H9 (cell line): Measurements from ENCODE around the gene OR2S2. TPM values are rescaled to one million over a fixed set of nuclear protein-coding genes. Genes with fewer than 3 reads are reported as not detected.

Experiments used
- DNase-seq: peaks from one replicate; pipeline ENCODE4 v3.0.0-alpha.2; 2017
- H2AFZ ChIP-seq: one replicate; pipeline ENCODE4 v1.6.1; 2013; ENCODE audit warnings: mild to moderate bottlenecking, low read length, control low read depth, moderate library complexity
- H2AK5ac ChIP-seq: 2 replicates; pipeline ENCODE4 v1.6.1; 2013; ENCODE audit warnings: low read length, control low read depth, mixed read lengths; ENCODE audit not compliant: insufficient read length
- H2BK120ac ChIP-seq: one replicate; pipeline ENCODE4 v1.6.1; 2013; ENCODE audit warnings: low read depth, mild to moderate bottlenecking, low read length, control low read depth, inconsistent platforms; ENCODE audit not compliant: poor library complexity, severe bottlenecking
- H2BK12ac ChIP-seq: 2 replicates; pipeline ENCODE4 v1.6.1; 2013; ENCODE audit warnings: low read length, control low read depth, mixed read lengths, low read depth; ENCODE audit not compliant: insufficient read length
- H2BK15ac ChIP-seq: 2 replicates; pipeline ENCODE4 v1.6.1; 2013; ENCODE audit warnings: low read depth, low read length, control low read depth
- H2BK20ac ChIP-seq: one replicate; pipeline ENCODE4 v1.6.1; 2013; ENCODE audit warnings: low read depth, mild to moderate bottlenecking, low read length, control low read depth, inconsistent platforms; ENCODE audit not compliant: poor library complexity, severe bottlenecking
- H2BK5ac ChIP-seq: 2 replicates; pipeline ENCODE4 v1.6.1; 2013; ENCODE audit warnings: low read length, control low read depth, mixed read lengths; ENCODE audit not compliant: insufficient read length
- H3K14ac ChIP-seq: 2 replicates; pipeline ENCODE4 v1.6.1; 2013; ENCODE audit warnings: low read length, control low read depth; ENCODE audit not compliant: insufficient read depth
- H3K18ac ChIP-seq: 2 replicates; pipeline ENCODE4 v1.6.1; 2013; ENCODE audit warnings: low read depth, mild to moderate bottlenecking, mixed read lengths, low read length, control low read depth; ENCODE audit not compliant: insufficient read length
- H3K23ac ChIP-seq: 2 replicates; pipeline ENCODE4 v1.6.1; 2013; ENCODE audit warnings: low read length, control low read depth, mixed read lengths, low read depth; ENCODE audit not compliant: insufficient read length
- H3K23me2 ChIP-seq: 2 replicates; pipeline ENCODE4 v1.6.1; 2013; ENCODE audit warnings: low read depth, mild to moderate bottlenecking, mixed read lengths, low read length, control low read depth; ENCODE audit not compliant: insufficient read length, poor library complexity, severe bottlenecking
- H3K27ac ChIP-seq: 2 replicates; pipeline ENCODE4 v1.5.1; 2013; ENCODE audit warnings: low read length, control low read depth, mixed read lengths, low read depth; ENCODE audit not compliant: insufficient read length
- H3K27me3 ChIP-seq: 2 replicates; pipeline ENCODE4 v1.6.1; 2013; ENCODE audit warnings: low read length, control low read depth, inconsistent platforms; ENCODE audit not compliant: insufficient read depth
- H3K4ac ChIP-seq: 2 replicates; pipeline ENCODE4 v1.6.1; 2013; ENCODE audit warnings: low read depth, mild to moderate bottlenecking, control low read depth, inconsistent platforms, low read length, moderate library complexity
- H3K4me1 ChIP-seq: 2 replicates; pipeline ENCODE4 v1.6.1; 2013; ENCODE audit warnings: low read length, control low read depth, inconsistent platforms; ENCODE audit not compliant: insufficient read depth
- H3K4me2 ChIP-seq: 2 replicates; pipeline ENCODE4 v1.6.1; 2013; ENCODE audit warnings: low read length, control low read depth, mixed read lengths; ENCODE audit not compliant: insufficient read length, insufficient read depth
- H3K56ac ChIP-seq: 2 replicates; pipeline ENCODE4 v1.6.1; 2013; ENCODE audit warnings: low read depth, mild to moderate bottlenecking, mixed read lengths, low read length, control low read depth; ENCODE audit not compliant: insufficient read length
- H3K79me1 ChIP-seq: 2 replicates; pipeline ENCODE4 v1.6.1; 2013; ENCODE audit warnings: low read depth, mild to moderate bottlenecking, moderate library complexity, low read length, control low read depth, inconsistent platforms; ENCODE audit not compliant: insufficient read depth, poor library complexity, severe bottlenecking
- H3K79me2 ChIP-seq: 2 replicates; pipeline ENCODE4 v1.6.1; 2013; ENCODE audit warnings: low read length, control low read depth, inconsistent platforms; ENCODE audit not compliant: insufficient read depth
- H3K9ac ChIP-seq: 2 replicates; pipeline ENCODE4 v1.6.1; 2013; ENCODE audit warnings: low read length, control low read depth, mixed read lengths; ENCODE audit not compliant: insufficient read length; ENCODE audit errors: extremely low read depth
- H3K9me3 ChIP-seq: one replicate; pipeline ENCODE4 v1.6.1; 2013; ENCODE audit warnings: low read depth, low read length, inconsistent platforms; ENCODE audit not compliant: control insufficient read depth
- H3T11ph ChIP-seq: one replicate; pipeline ENCODE4 v1.6.1; 2013; ENCODE audit warnings: mild to moderate bottlenecking, low read length, control low read depth, inconsistent platforms
- H4K20me1 ChIP-seq: one replicate; pipeline ENCODE4 v1.6.1; 2013; ENCODE audit not compliant: control insufficient read depth, insufficient read length, insufficient read depth
- H4K5ac ChIP-seq: 2 replicates; pipeline ENCODE4 v1.6.1; 2013; ENCODE audit warnings: low read depth, mild to moderate bottlenecking, mixed read lengths, low read length, control low read depth; ENCODE audit not compliant: insufficient read length
- H4K8ac ChIP-seq: replicated peaks from 2 replicates; pipeline ENCODE4 v1.6.1; 2013; ENCODE audit warnings: low read length, control low read depth, mixed read lengths, low read depth; ENCODE audit not compliant: insufficient read length
- H4K91ac ChIP-seq: 2 replicates; pipeline ENCODE4 v1.6.1; 2013; ENCODE audit warnings: low read depth, mild to moderate bottlenecking, moderate library complexity, mixed read lengths, low read length, control low read depth; ENCODE audit not compliant: insufficient read length
- H3K27ac Mint-ChIP-seq, 3 experiments: 2 replicates in 2 of 3; 3 replicates in 1 of 3; pipeline ENCODE4 v1.8.0; 2020 to 2021; ENCODE audit warnings: mixed read lengths in 3 of 3, mild to moderate bottlenecking in 1 of 3, moderate library complexity in 1 of 3
- H3K27me3 Mint-ChIP-seq: 2 replicates; pipeline ENCODE4 v1.8.0; 2021; ENCODE audit warnings: low read depth, mild to moderate bottlenecking, moderate library complexity, mixed read lengths
- H3K36me3 Mint-ChIP-seq, 3 experiments: 2 replicates in 2 of 3; 3 replicates in 1 of 3; pipeline ENCODE4 v1.8.0; 2020 to 2021; ENCODE audit warnings: low read depth in 3 of 3, mixed read lengths in 3 of 3; ENCODE audit not compliant: insufficient read depth in 1 of 3
- H3K4me1 Mint-ChIP-seq, 2 experiments: 2 replicates each; pipeline ENCODE4 v1.8.0; 2020; ENCODE audit warnings: mixed read lengths in 2 of 2
- H3K4me3 Mint-ChIP-seq, 2 experiments: 2 replicates in 1 of 2; 3 replicates in 1 of 2; pipeline ENCODE4 v1.8.0; 2020 to 2021; ENCODE audit warnings: mild to moderate bottlenecking in 2 of 2, mixed read lengths in 2 of 2, moderate library complexity in 1 of 2
- H3K9me3 Mint-ChIP-seq, 2 experiments: 2 replicates in 1 of 2; 3 replicates in 1 of 2; pipeline ENCODE4 v1.8.0; 2020; ENCODE audit warnings: mild to moderate bottlenecking in 2 of 2, mixed read lengths in 2 of 2, moderate library complexity in 1 of 2
- CTCF ChIP-seq: fragments of 200-600 bp; sonication (generic); conservative IDR thresholded peaks from 3 replicates; pipeline ENCODE4 v1.8.0; 2021; ENCODE audit warnings: antibody characterized with exemption, mild to moderate bottlenecking
- WGBS: extraction: QIAGEN DNeasy Blood & Tissue Kit; methylation state at CpG from one replicate; pipeline ENCODE4 v1.1.7; 2013; ENCODE audit warnings: missing lambda C conversion rate, low lambda C conversion rate, mixed read lengths; ENCODE audit not compliant: insufficient read length; ENCODE audit errors: extremely low coverage; 5-methylcytosine and 5-hydroxymethylcytosine counted together
- total RNA-seq: library from RNA; stranded (reverse); gene quantifications from 2 replicates; pipeline ENCODE4 v1.2.1, GENCODE V29; 2021

OR2S2 gene
- total RNA-seq, 1 experiment from 2014 or later, result not detected

- H2BK15ac ChIP-seq, result no peak overlapping the region
- H3K4ac ChIP-seq, result no peak overlapping the region
- H3K23ac ChIP-seq, result no peak overlapping the region
- no peaks in the 10 kb centered on the region for H3K79me1 ChIP-seq
- no peaks in the 10 kb centered on the region for H3K79me2 ChIP-seq
- no peak overlapping the region for H4K5ac ChIP-seq
- H3K4me2 ChIP-seq, result no peak overlapping the region
- DNase-seq, result no peak
- peaks cover 3% of the 10 kb centered on the region; the same call in 1 of the 2 replicates for H3K4me1 ChIP-seq
- H2BK5ac ChIP-seq, result no peak overlapping the region
- H3K9me3 Mint-ChIP-seq, result peaks cover 6 to 9% of the 10 kb centered on the region in 2 experiments; a peak in 4 of 5 replicates
- no peak overlapping the region for H3K14ac ChIP-seq
- H2BK12ac ChIP-seq, result no peak overlapping the region
- no peak overlapping the region for H2AK5ac ChIP-seq
- no peak overlapping the region for H2AFZ ChIP-seq
- no peak overlapping the region for H3K27ac Mint-ChIP-seq
- peaks cover 68% of the 10 kb centered on the region for H3K27me3 Mint-ChIP-seq
- H4K91ac ChIP-seq, result no peak overlapping the region
- H3K27me3 ChIP-seq, result no peaks in the 10 kb centered on the region; the same call in 1 of the 2 replicates
- H4K8ac ChIP-seq, result no peak overlapping the region
- TF ChIP-seq CTCF, result no peak
- H3K27ac ChIP-seq, result no peak overlapping the region
- no peak overlapping the region for H3K18ac ChIP-seq
- no peaks in the 10 kb centered on the region for H3K9me3 ChIP-seq
- H2BK20ac ChIP-seq, result no peak overlapping the region
- H3K23me2 ChIP-seq, result no peaks in the 10 kb centered on the region
- H3T11ph ChIP-seq, result no peak overlapping the region
- no peaks in the 10 kb centered on the region for H4K20me1 ChIP-seq
- no peak overlapping the region for H3K56ac ChIP-seq
- H2BK120ac ChIP-seq, result no peak overlapping the region
- WGBS, result no CpG with 5 or more reads among the region's 7 CpGs
- H3K9ac ChIP-seq, result no peak overlapping the region
- H3K4me1 Mint-ChIP-seq, result peaks cover 2% of the 10 kb centered on the region in 2 experiments
- H3K4me3 Mint-ChIP-seq, result no peak overlapping the region
- peaks cover 0 to 5% (median 2%) of the 10 kb centered on the region in 3 experiments; a peak in 3 of 7 replicates for H3K36me3 Mint-ChIP-seq
Observed at GRCh38 chr9:35940458-35941407, 17.2 kb downstream of the OR2S2 start.
